ENCODE data around the gene OR10H1. TPM values are rescaled to one million over a fixed set of nuclear protein-coding genes. Genes with fewer than 3 reads are reported as not detected.
"Not testable (repeated sequence)": the region's sequence is repeated elsewhere in the genome, so short reads cannot be mapped to it uniquely, and the experiment has no call there.

Gene OR10H1
- total RNA-seq, 2 donors from 2014 or later, result not detected

GRCh38 chr19:15859187-15859586 is 43.7 kb upstream of the OR10H1 start:
- Histone ChIP-seq H3K36me3 (no peaks in the 10 kb centered on the region), H3K27me3 (replicated peaks; ENCODE audit: insufficient read depth) (no peaks in the 10 kb centered on the region), H3K9me3 (no peaks in the 10 kb centered on the region), H3K4me1 (ENCODE audit: control insufficient read depth in 1 of 2, low read depth in 2 of 2) (no peaks in the 10 kb centered on the region), H3K27ac (no peak overlapping the region), H3K4me3 (no peak overlapping the region)
- TF ChIP-seq CTCF (IDR thresholded peaks at IDR 0.05), result no peak
- ATAC-seq (ENCODE audit: insufficient number of reproducible peaks, low FRiP score, low read depth) (no peak), DNase-seq (ENCODE audit: low spot score) (no peak)

- no peaks in the 10 kb centered on the region for H3K27me3 ChIP-seq (replicated peaks; ENCODE audit: insufficient read depth)
- no peaks in the 10 kb centered on the region for H3K36me3 ChIP-seq
- TF ChIP-seq CTCF (IDR thresholded peaks at IDR 0.05), result no peak
- H3K4me3 ChIP-seq, result no peak overlapping the region
- ATAC-seq (ENCODE audit: insufficient number of reproducible peaks, low FRiP score, low read depth), result no peak
- DNase-seq (ENCODE audit: low spot score), result no peak
- no peaks in the 10 kb centered on the region for H3K4me1 ChIP-seq (ENCODE audit: control insufficient read depth in 1 of 2, low read depth in 2 of 2)
- no peaks in the 10 kb centered on the region for H3K9me3 ChIP-seq
- no peak overlapping the region for H3K27ac ChIP-seq
Measured at GRCh38 chr19:15850385-15850784, 34.9 kb upstream of the OR10H1 start.

- Histone ChIP-seq H3K27me3 (replicated peaks; ENCODE audit: insufficient read depth) (no peaks in the 10 kb centered on the region), H3K36me3 (no peaks in the 10 kb centered on the region), H3K27ac (no peak overlapping the region), H3K9me3 (no peaks in the 10 kb centered on the region), H3K4me1 (ENCODE audit: control insufficient read depth in 1 of 2, low read depth in 2 of 2) (no peaks in the 10 kb centered on the region), H3K4me3 (no peak overlapping the region)
- DNase-seq (ENCODE audit: low spot score) (no peak), ATAC-seq (ENCODE audit: insufficient number of reproducible peaks, low FRiP score, low read depth) (no peak)
- no peak for TF ChIP-seq CTCF (IDR thresholded peaks at IDR 0.05)
Measured at GRCh38 chr19:15846923-15847322, 31.5 kb upstream of the OR10H1 start.

GRCh38 chr19:15843894-15844222 is 28.4 kb upstream of the OR10H1 start:
- not testable (repeated sequence) for H3K36me3 ChIP-seq; DNase-seq (ENCODE audit: low spot score); ATAC-seq (ENCODE audit: insufficient number of reproducible peaks, low FRiP score, low read depth); H3K4me1 ChIP-seq (ENCODE audit: control insufficient read depth in 1 of 2, low read depth in 2 of 2); H3K27me3 ChIP-seq (replicated peaks; ENCODE audit: insufficient read depth); H3K27ac ChIP-seq; H3K4me3 ChIP-seq; H3K9me3 ChIP-seq

- Histone ChIP-seq H3K4me3 (no peak overlapping the region), H3K9me3 (no peaks in the 10 kb centered on the region), H3K4me1 (ENCODE audit: control insufficient read depth in 1 of 2, low read depth in 2 of 2) (no peaks in the 10 kb centered on the region), H3K27ac (no peak overlapping the region), H3K36me3 (no peaks in the 10 kb centered on the region), H3K27me3 (replicated peaks; ENCODE audit: insufficient read depth) (no peaks in the 10 kb centered on the region)
- no peak for TF ChIP-seq CTCF (IDR thresholded peaks at IDR 0.05)
- no peak for ATAC-seq (ENCODE audit: insufficient number of reproducible peaks, low FRiP score, low read depth)
- DNase-seq (ENCODE audit: low spot score), result no peak
Measured at GRCh38 chr19:15843203-15843893, 27.9 kb upstream of the OR10H1 start.

All from thoracic aorta (tissue), 2 donors.